Activated naive CD4-positive, alpha-beta T cell treated with anti-CD3 and anti-CD28 coated beads, Interleukin-2, amount 10 ng/mL, durations not matched to agents 5 hours and 36 hours (primary cell): ENCODE measurements around the gene HNRNPLL. TPM values are rescaled to one million over a fixed set of nuclear protein-coding genes. Genes with fewer than 3 reads are reported as not detected.

Source experiments
- total RNA-seq, 2 experiments: library from RNA; stranded (reverse); gene quantifications; one replicate each; pipeline ENCODE4 v1.2.3, GENCODE V29; 2021

The HNRNPLL gene
- total RNA-seq = 10 to 100 TPM; 44.0 to 44.3 TPM

DNA sequence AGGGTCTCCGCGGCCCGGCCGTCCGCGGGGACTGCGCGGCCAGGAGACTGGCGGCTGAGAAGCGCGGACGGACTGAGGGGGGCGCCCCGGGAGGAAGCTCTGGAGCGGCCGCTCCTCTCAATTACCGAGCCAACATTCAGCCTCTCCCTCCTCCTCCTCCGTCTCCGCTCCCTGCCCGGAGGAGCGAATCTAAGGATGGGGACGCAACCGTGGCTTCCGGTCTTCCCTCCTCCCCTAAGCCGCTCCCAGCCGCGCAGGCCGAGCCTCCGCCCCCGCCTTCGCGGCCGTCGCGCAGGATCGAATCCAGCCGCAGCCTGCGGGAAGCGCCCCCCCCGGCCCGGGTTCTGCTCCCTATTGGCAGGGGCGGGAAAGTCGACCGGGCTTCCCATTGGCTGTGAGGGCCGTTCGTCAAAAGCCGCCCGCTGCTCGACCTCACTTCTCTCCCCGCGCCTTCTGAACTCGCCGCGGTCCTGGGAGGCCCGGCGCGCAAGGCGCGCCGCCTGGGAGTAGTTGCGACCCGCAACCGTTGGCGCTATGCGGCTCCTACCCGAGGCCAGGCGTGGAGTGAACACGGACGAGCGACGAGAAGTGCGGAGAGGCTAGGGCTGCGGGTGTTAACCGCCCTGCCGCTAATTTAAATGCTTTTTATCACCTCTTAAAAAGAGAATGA, at the start of gene HNRNPLL:
TSS of gene HNRNPLL (minus strand) at position 197 of the 670 bp plus-strand sequence. CDS start 302 bp downstream, outside the sequence.

Other genes starting within 250 kb of the HNRNPLL start
- gene ATL2, start 225.7 kb downstream of the HNRNPLL start, total RNA-seq = 10 to 100 TPM; 42.8 to 43.4 TPM
- gene GALM, start 63.2 kb upstream of the HNRNPLL start, total RNA-seq = 10 to 100 TPM; 29.9 to 31.0 TPM
- gene SRSF7, start 148.4 kb upstream of the HNRNPLL start, total RNA-seq = 100 to 1,000 TPM; 218 to 224 TPM
- 10 to 100 TPM; 13.3 to 14.2 TPM for gene GEMIN6, start 175.3 kb upstream of the HNRNPLL start, total RNA-seq